ENCODE results near the gene DSCAM. TPM values are rescaled to one million over a fixed set of nuclear protein-coding genes. Genes with fewer than 3 reads are reported as not detected.

DSCAM gene
- total RNA-seq, 1 experiment from 2014 or later, result 0.13 TPM

DNA sequence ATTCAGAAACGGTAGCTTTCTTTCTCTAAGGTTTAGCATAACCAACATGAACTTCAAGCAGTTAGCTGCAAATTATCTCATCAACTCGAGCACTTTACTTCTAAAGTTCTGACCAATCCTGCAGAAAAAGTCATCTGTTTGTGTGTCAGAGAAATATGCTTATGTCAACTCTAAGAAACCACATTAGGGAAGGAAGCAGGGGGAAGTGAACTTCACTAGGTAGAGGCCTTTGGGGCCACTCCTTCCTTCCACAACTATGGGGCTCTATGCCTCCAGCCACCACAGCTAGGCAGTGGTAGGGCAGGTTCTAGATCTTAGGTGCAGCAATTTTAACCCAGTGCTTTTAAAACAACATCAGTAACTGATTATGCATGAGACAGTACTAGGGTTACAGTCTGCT is 375.9 kb downstream of the DSCAM start (continued):
- TF ChIP-seq, protein P1, sequence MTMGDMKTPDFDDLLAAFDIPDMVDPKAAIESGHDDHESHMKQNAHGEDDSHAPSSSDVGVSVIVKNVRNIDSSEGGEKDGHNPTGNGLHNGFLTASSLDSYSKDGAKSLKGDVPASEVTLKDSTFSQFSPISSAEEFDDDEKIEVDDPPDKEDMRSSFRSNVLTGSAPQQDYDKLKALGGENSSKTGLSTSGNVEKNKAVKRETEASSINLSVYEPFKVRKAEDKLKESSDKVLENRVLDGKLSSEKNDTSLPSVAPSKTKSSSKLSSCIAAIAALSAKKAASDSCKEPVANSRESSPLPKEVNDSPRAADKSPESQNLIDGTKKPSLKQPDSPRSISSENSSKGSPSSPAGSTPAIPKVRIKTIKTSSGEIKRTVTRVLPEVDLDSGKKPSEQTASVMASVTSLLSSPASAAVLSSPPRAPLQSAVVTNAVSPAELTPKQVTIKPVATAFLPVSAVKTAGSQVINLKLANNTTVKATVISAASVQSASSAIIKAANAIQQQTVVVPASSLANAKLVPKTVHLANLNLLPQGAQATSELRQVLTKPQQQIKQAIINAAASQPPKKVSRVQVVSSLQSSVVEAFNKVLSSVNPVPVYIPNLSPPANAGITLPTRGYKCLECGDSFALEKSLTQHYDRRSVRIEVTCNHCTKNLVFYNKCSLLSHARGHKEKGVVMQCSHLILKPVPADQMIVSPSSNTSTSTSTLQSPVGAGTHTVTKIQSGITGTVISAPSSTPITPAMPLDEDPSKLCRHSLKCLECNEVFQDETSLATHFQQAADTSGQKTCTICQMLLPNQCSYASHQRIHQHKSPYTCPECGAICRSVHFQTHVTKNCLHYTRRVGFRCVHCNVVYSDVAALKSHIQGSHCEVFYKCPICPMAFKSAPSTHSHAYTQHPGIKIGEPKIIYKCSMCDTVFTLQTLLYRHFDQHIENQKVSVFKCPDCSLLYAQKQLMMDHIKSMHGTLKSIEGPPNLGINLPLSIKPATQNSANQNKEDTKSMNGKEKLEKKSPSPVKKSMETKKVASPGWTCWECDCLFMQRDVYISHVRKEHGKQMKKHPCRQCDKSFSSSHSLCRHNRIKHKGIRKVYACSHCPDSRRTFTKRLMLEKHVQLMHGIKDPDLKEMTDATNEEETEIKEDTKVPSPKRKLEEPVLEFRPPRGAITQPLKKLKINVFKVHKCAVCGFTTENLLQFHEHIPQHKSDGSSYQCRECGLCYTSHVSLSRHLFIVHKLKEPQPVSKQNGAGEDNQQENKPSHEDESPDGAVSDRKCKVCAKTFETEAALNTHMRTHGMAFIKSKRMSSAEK (CRISPR knock-in tag; IDR thresholded peaks at IDR 0.05; ENCODE audit: borderline replicate concordance), result no peak
- no peak for TF ChIP-seq GRHL2 (CRISPR knock-in tag; IDR thresholded peaks at IDR 0.05; ENCODE audit: insufficient replicate concordance, severe bottlenecking)
- no peak for TF ChIP-seq GABPB1 (CRISPR knock-in tag; IDR thresholded peaks at IDR 0.05)
- TF ChIP-seq MYBL2 (CRISPR knock-in tag; IDR thresholded peaks at IDR 0.05), result no peak
- no peak for TF ChIP-seq ZNF219 (CRISPR knock-in tag; IDR thresholded peaks at IDR 0.05; ENCODE audit: borderline replicate concordance)

DNA sequence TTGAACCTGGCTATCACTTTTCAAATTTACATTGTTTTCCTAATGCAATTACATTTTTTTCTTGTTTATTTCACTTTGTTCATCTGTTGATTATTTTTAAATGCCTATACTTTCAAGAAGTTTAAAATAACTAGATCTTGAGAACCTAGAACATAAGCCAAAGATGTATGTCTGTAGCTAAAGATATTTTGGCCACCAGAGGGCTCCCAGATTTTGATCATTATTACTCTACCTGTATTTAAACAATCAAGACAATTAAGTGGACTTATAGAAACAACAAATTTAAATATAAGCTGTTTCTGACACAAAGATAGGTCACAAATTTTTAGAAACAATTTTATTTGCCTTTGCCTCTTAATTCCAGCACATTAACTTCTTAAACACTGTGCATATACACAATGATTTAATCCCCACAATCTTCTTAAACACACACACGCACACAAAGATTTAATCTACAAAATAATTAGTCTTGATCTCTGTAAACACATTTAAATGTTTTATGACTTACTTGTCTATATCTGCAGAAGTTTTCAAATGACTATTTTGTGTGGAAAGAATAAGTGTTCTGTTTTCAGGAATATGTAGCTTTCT is 380.0 kb downstream of the DSCAM start:
- POLR2A ChIA-PET, result interaction anchor here (0.7 kb wide), 1 partner anchor 690 kb away, joined by 3 read pairs; no protein-coding TSS in a partner anchor
- Mint-ChIP-seq H3K9me3 (0 out of 2 replicates have a peak, but pooled peaks cover 4% of the 10 kb centered on the region), H3K4me1 (no peaks in the 10 kb centered on the region), H3K4me3 (no peak overlapping the region), H3K36me3 (no peaks in the 10 kb centered on the region), H3K27me3 (ENCODE audit: low read depth) (no peaks in the 10 kb centered on the region), H3K27ac (no peak overlapping the region)
- CTCF ChIA-PET, result interaction anchor here (0.8 to 2.0 kb wide), 15 partner anchors 10 to 605 kb away, joined by 3 to 9 read pairs (median 3); partner anchors contain the start of gene PCP4
- no peak for DNase-seq (ENCODE audit: low spot score)
- ATAC-seq, result no peak
- TF ChIP-seq, protein P2, sequence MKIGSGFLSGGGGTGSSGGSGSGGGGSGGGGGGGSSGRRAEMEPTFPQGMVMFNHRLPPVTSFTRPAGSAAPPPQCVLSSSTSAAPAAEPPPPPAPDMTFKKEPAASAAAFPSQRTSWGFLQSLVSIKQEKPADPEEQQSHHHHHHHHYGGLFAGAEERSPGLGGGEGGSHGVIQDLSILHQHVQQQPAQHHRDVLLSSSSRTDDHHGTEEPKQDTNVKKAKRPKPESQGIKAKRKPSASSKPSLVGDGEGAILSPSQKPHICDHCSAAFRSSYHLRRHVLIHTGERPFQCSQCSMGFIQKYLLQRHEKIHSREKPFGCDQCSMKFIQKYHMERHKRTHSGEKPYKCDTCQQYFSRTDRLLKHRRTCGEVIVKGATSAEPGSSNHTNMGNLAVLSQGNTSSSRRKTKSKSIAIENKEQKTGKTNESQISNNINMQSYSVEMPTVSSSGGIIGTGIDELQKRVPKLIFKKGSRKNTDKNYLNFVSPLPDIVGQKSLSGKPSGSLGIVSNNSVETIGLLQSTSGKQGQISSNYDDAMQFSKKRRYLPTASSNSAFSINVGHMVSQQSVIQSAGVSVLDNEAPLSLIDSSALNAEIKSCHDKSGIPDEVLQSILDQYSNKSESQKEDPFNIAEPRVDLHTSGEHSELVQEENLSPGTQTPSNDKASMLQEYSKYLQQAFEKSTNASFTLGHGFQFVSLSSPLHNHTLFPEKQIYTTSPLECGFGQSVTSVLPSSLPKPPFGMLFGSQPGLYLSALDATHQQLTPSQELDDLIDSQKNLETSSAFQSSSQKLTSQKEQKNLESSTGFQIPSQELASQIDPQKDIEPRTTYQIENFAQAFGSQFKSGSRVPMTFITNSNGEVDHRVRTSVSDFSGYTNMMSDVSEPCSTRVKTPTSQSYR (CRISPR knock-in tag; IDR thresholded peaks at IDR 0.05), result no peak
- TF ChIP-seq CREB1 (CRISPR knock-in tag; IDR thresholded peaks at IDR 0.05) (no peak), PRRX2 (CRISPR knock-in tag; IDR thresholded peaks at IDR 0.05) (no peak), OVOL2 (CRISPR knock-in tag; IDR thresholded peaks at IDR 0.05; ENCODE audit: borderline replicate concordance) (no peak), FOXK1 (CRISPR knock-in tag; IDR thresholded peaks at IDR 0.05) (no peak), ATF1 (CRISPR knock-in tag; IDR thresholded peaks at IDR 0.05) (no peak), CBFB (CRISPR knock-in tag; IDR thresholded peaks at IDR 0.05; ENCODE audit: low read depth) (no peak)

DNA sequence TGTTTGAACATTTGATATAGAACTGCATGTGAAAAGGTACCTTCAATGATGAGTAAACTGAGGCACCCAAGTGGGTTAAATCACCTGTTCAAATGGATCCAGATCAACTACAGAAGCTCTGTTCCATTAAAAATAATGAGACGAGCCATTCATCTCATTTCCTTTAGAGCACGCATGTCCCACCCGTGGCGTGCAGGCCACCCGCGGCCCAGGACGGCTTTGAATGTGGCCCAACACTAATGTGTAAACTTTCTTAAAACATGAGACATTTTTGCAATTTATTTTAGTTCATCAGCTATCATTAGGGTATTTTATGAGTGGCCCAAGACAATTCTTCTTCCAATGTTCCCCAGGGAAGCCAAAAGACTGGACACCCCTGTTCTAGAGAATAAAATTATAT is 381.6 kb downstream of the DSCAM start:
- H3K4me1 Mint-ChIP-seq, result no peaks in the 10 kb centered on the region
- H3K27ac Mint-ChIP-seq, result no peak overlapping the region
- TF ChIP-seq ZNF317 (CRISPR knock-in tag; IDR thresholded peaks at IDR 0.05; ENCODE audit: borderline replicate concordance, low read depth), result no peak
- H3K36me3 Mint-ChIP-seq, result no peaks in the 10 kb centered on the region
- H3K9me3 Mint-ChIP-seq, result 0 out of 2 replicates have a peak, but pooled peaks cover 4% of the 10 kb centered on the region
- CTCF ChIA-PET, result no interaction called here
- POLR2A ChIA-PET, result no interaction called here
- H3K4me3 Mint-ChIP-seq, result no peak overlapping the region
- DNase-seq (ENCODE audit: low spot score), result no peak
- ATAC-seq, result no peak
- no peaks in the 10 kb centered on the region for H3K27me3 Mint-ChIP-seq (ENCODE audit: low read depth)

DNA sequence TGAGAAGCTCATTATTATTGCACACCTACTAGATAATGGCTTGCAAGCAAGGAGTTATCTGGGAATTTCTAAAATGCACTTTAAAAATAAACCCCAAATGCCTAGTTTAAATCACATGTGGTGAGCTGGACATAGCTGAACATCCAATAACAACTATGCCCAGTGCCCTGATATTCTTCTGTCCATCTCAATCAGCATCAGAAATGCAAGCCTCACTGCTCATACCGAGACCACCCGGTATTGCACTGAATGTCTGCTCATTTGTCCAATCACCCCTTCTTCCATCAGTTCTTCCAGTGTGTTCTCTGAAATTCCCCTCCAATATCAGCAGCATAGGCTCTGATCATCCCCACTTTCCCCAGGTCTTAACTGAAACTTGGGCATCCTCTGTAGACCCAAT is 383.8 kb downstream of the DSCAM start:
- Mint-ChIP-seq H3K4me1 (no peaks in the 10 kb centered on the region), H3K27ac (no peak overlapping the region), H3K36me3 (no peaks in the 10 kb centered on the region), H3K9me3 (0 out of 2 replicates have a peak, but pooled peaks cover 4% of the 10 kb centered on the region), H3K27me3 (ENCODE audit: low read depth) (no peaks in the 10 kb centered on the region), H3K4me3 (no peak overlapping the region)
- CTCF ChIA-PET, result no interaction called here
- DNase-seq (ENCODE audit: low spot score) (no peak), ATAC-seq (no peak)
- POLR2A ChIA-PET, result no interaction called here
- TF ChIP-seq, protein P3, sequence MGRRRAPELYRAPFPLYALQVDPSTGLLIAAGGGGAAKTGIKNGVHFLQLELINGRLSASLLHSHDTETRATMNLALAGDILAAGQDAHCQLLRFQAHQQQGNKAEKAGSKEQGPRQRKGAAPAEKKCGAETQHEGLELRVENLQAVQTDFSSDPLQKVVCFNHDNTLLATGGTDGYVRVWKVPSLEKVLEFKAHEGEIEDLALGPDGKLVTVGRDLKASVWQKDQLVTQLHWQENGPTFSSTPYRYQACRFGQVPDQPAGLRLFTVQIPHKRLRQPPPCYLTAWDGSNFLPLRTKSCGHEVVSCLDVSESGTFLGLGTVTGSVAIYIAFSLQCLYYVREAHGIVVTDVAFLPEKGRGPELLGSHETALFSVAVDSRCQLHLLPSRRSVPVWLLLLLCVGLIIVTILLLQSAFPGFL (CRISPR knock-in tag; IDR thresholded peaks at IDR 0.05; ENCODE audit: borderline replicate concordance), result no peak
- no peak for TF ChIP-seq NR2C2 (CRISPR knock-in tag; IDR thresholded peaks at IDR 0.05)
- TF ChIP-seq IRF2 (CRISPR knock-in tag; IDR thresholded peaks at IDR 0.05; ENCODE audit: borderline replicate concordance, low read depth), result no peak
- TF ChIP-seq, protein P2 (CRISPR knock-in tag; IDR thresholded peaks at IDR 0.05), result no peak
- no peak for TF ChIP-seq FOXK1 (CRISPR knock-in tag; IDR thresholded peaks at IDR 0.05)
